Activated B cell treated with CpG ODN at 0.5 μM for 24 hours (primary cell): ENCODE data around the gene ARHGAP6. TPM values are rescaled to one million over a fixed set of nuclear protein-coding genes. Genes with fewer than 3 reads are reported as not detected.

ENCODE experiments used
- ATAC-seq: fragments of 200-7000 bp; cut with Tn5 transposase; one replicate; pipeline ENCODE4 v1.10.0; 2021; ENCODE audit warnings: low read depth, mild to moderate bottlenecking, moderate library complexity
- CTCF ChIA-PET: fragments of 350-600 bp; sonication (Branson Sonifier 250); formaldehyde crosslinking; loops from one replicate; lab custom pipeline; 2021; ENCODE audit warnings: antibody characterized with exemption; lab: Charles Lee
- POLR2A ChIA-PET: fragments of 350-600 bp; sonication (Branson Sonifier 250); formaldehyde crosslinking; loops from one replicate; lab custom pipeline; 2021; ENCODE audit warnings: antibody characterized with exemption; lab: Charles Lee
- DNase-seq: peaks from one replicate; pipeline ENCODE4 v3.0.0; 2022
- H3K27ac Mint-ChIP-seq: one replicate; pipeline ENCODE4 v1.8.0; 2020; ENCODE audit warnings: mixed read lengths
- H3K27me3 Mint-ChIP-seq: one replicate; pipeline ENCODE4 v1.8.0; 2021; ENCODE audit warnings: mixed read lengths
- H3K36me3 Mint-ChIP-seq: one replicate; pipeline ENCODE4 v1.8.0; 2021; ENCODE audit warnings: low read depth, mixed read lengths
- H3K4me1 Mint-ChIP-seq: one replicate; pipeline ENCODE4 v1.8.0; 2021; ENCODE audit warnings: mixed read lengths
- H3K4me3 Mint-ChIP-seq: one replicate; pipeline ENCODE4 v1.8.0; 2020; ENCODE audit warnings: mild to moderate bottlenecking, mixed read lengths
- H3K9me3 Mint-ChIP-seq: one replicate; pipeline ENCODE4 v1.8.0; 2020; ENCODE audit warnings: mixed read lengths
- intact Hi-C: fragments of 100-400 bp; cut with micrococcal nuclease; formaldehyde crosslinking; loops from one replicate; pipeline ENCODE4 v1.15.1; 2024
- total RNA-seq: library from RNA; stranded (reverse); gene quantifications from 2 replicates; pipeline ENCODE4 v1.2.3, GENCODE V29; 2022
- TF ChIP-seq, protein P1 (sequence below): fragments of 200-600 bp; IDR thresholded peaks from one replicate; pipeline ENCODE4 v1.8.0; 2022; ENCODE audit warnings: antibody characterized with exemption, mild to moderate bottlenecking

Gene ARHGAP6
- total RNA-seq, 1 donor from 2014 or later: 0.42 TPM

DNA sequence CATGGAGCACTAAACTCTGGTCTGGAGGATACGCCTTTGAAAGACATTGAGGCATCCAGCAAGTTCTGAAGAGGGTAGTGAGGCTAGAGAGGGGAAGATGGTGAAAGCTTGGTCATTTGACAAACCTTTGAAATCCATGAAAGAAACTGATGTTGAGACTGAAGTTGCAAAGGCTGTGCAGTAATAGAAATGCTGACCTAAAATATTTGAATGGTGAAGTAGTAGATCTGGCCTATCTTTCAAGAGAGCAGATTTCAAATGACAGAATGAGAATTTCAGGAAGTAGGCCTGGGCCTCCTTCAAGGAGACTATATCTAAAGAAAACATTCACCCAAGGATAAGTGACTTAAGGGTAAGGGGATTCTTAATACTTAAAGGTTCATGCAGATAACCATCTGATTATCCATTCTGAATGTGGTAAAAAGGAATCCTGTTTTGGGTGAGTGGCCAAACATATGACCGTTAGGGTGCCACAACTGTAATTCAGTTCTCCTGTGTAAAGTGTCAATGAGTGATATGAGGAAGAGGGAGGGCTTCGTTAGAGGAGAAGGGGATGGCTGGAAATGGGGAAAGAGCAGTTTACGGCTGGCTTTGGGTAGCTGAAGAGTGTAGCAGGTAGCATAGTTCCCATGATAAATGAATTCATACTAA lies 310.3 kb downstream of the ARHGAP6 start:
- Mint-ChIP-seq H3K9me3 (no peaks in the 10 kb centered on the region), H3K4me3 (no peak overlapping the region), H3K27me3 (no peaks in the 10 kb centered on the region), H3K4me1 (peaks cover 23% of the 10 kb centered on the region), H3K36me3 (no peaks in the 10 kb centered on the region), H3K27ac (no peak overlapping the region)
- TF ChIP-seq, protein P1, sequence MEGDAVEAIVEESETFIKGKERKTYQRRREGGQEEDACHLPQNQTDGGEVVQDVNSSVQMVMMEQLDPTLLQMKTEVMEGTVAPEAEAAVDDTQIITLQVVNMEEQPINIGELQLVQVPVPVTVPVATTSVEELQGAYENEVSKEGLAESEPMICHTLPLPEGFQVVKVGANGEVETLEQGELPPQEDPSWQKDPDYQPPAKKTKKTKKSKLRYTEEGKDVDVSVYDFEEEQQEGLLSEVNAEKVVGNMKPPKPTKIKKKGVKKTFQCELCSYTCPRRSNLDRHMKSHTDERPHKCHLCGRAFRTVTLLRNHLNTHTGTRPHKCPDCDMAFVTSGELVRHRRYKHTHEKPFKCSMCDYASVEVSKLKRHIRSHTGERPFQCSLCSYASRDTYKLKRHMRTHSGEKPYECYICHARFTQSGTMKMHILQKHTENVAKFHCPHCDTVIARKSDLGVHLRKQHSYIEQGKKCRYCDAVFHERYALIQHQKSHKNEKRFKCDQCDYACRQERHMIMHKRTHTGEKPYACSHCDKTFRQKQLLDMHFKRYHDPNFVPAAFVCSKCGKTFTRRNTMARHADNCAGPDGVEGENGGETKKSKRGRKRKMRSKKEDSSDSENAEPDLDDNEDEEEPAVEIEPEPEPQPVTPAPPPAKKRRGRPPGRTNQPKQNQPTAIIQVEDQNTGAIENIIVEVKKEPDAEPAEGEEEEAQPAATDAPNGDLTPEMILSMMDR: no peak
- ChIA-PET POLR2A (no interaction called here), CTCF (no interaction called here)
- ATAC-seq (no peak), DNase-seq (no peak)
- intact Hi-C loops: no loop called here

DNA sequence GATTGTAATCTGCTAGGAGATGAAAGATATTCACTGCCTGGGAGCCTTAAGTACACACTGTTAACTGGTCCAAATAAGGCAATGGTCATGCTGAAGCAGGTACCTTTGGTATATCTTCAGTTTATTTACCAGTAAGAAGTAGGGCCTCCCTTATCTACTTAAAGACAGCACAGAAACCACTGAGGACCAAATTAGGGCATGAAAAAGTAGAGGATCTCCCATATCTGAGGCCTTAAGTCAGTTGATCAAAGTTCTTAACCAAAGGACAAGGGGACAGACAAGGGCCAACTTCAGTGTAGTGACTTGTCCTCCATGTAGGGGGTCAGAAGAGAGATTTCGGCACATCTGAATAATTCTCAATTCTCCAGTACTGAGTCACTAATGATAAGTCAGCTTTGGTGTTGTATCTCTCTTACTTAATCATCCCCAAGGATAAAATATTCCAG lies 313.4 kb downstream of the ARHGAP6 start:
- CTCF ChIA-PET: no interaction called here
- H3K27ac Mint-ChIP-seq: no peak overlapping the region
- H3K9me3 Mint-ChIP-seq: no peaks in the 10 kb centered on the region

DNA sequence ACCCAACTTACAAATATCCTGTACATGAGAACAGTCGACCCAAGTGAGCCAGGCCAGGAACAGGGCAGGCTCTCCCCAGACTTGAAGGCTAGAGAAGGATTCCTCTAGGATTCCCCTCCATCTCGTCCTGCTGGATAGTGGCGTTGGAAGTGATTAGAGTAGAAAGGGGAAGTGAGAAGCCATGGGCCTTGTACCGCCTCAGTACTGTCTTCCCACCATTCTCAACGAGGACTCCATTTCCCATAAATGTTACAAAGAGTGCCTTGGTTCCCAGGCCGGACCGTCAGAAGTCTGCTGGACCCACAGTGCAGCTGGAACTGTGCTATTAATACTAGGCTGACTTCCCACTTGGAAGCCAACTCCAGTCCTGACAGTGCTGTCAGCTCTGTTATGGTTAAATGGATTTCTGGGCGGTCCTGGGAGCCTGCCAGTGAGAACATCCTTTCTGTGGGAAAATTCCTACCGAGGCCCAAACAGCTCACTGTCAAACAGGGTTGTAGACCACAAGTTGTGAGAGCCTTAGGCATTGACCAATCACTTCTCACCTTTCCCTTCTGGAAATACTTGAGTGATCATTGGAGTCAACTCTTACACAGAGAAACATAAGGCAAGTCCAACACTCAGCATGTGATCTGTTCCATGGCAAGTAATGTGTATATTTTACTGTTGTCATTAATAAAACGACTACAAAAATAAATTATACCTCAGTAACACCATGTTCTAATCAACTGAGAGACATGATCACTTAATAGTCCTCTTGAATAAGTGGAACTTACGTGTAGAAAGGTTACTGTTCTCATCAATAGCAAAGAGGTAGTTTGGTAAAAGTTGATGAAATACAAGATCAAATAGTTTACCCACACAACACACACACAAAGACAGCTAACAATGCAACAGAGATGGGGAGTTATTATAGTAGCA lies 314.1 kb downstream of the ARHGAP6 start:
- intact Hi-C loops: loop anchor here (1.0 kb wide), 2 partner anchors 10 to 12 kb away; no protein-coding TSS in a partner anchor
- ChIA-PET CTCF (no interaction called here), POLR2A (no interaction called here)
- TF ChIP-seq, protein P1: no peak
- H3K36me3 Mint-ChIP-seq: no peaks in the 10 kb centered on the region
- ATAC-seq (peak; percentile 53), DNase-seq (no peak)
- peak overlapping the region; percentile 81 for H3K27ac Mint-ChIP-seq
- H3K27me3 Mint-ChIP-seq: no peaks in the 10 kb centered on the region
- no peaks in the 10 kb centered on the region for H3K9me3 Mint-ChIP-seq
- peaks cover 32% of the 10 kb centered on the region for H3K4me1 Mint-ChIP-seq
- no peak overlapping the region for H3K4me3 Mint-ChIP-seq

More for the DNA sequence above, 313.4 kb downstream of the ARHGAP6 start:
- TF ChIP-seq, protein P1: no peak
- no peak overlapping the region for H3K4me3 Mint-ChIP-seq
- H3K4me1 Mint-ChIP-seq: peaks cover 32% of the 10 kb centered on the region
- DNase-seq (no peak), ATAC-seq (no peak)
- POLR2A ChIA-PET: no interaction called here
- intact Hi-C loops: no loop called here
- no peaks in the 10 kb centered on the region for H3K36me3 Mint-ChIP-seq
- H3K27me3 Mint-ChIP-seq: no peaks in the 10 kb centered on the region

DNA sequence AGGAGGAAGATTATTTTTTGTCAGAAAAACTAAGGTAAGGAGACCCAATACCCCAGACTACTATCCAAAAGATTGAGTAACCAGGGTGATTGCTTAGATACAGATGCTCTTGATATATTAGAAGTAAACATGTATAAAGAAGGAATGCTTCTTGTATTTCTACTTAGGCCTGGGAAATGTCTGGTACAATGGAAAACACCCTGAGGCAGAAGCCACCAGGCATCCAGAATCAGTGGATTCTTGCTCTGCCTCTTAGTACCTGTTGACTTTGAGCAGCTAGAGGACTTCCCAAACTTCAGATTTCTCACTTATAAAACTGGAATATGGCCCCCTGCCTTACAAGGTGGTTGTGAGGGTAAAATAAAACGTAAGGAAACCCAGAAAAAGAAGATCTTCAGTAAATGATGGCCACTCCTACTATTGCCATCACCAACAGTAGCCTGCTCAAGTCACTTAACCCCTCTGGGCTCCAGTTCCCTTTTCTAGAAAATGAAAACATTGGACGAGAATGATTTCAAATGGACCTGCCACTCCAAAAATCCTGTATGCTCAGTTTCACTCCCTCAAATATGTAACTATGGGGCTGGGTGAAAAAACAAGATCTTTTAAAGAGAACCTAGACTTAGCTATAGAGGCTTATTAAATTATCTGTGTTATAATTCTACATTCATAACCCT lies 315.9 kb downstream of the ARHGAP6 start:
- Mint-ChIP-seq H3K4me3 (no peak overlapping the region), H3K27ac (no peak overlapping the region), H3K27me3 (no peaks in the 10 kb centered on the region), H3K36me3 (no peaks in the 10 kb centered on the region), H3K9me3 (no peaks in the 10 kb centered on the region), H3K4me1 (peaks cover 32% of the 10 kb centered on the region)
- POLR2A ChIA-PET: interaction anchor here (0.8 kb wide), 1 partner anchor 13 kb away, joined by 3 read pairs; no protein-coding TSS in a partner anchor
- intact Hi-C loops: no loop called here
- DNase-seq (no peak), ATAC-seq (no peak)
- CTCF ChIA-PET: no interaction called here
- TF ChIP-seq, protein P1: no peak
